Kasumi-1 (cell line): ENCODE data around the gene STK39.

Experiments used
- DNase-seq, 2 experiments: peaks; one replicate each; lab custom pipeline; 2025; lab: John Stamatoyannopoulos, UW

Gene STK39

GRCh38 chr2:168158586-168158985 lies 88.8 kb downstream of the STK39 start:
- peak; percentile 32 to 39 for DNase-seq

- no peak for DNase-seq
Observed at GRCh38 chr2:168157926-168158325, 89.5 kb downstream of the STK39 start.

- DNase-seq, result no peak
Observed at GRCh38 chr2:168157070-168157469, 90.3 kb downstream of the STK39 start.

- DNase-seq, result no peak
Observed at GRCh38 chr2:168156661-168157060, 90.7 kb downstream of the STK39 start.

- no peak for DNase-seq
Observed at GRCh38 chr2:168155680-168156079, 91.7 kb downstream of the STK39 start.

- DNase-seq, result no peak
Observed at GRCh38 chr2:168155046-168155445, 92.3 kb downstream of the STK39 start.

- no peak for DNase-seq
Observed at GRCh38 chr2:168152902-168153530, 94.4 kb downstream of the STK39 start.

GRCh38 chr2:168149986-168150385 lies 97.4 kb downstream of the STK39 start:
- DNase-seq, result peak; percentile 11 to 14

- DNase-seq, result no peak
Observed at GRCh38 chr2:168149150-168149974, 98.0 kb downstream of the STK39 start.

- no peak for DNase-seq
Observed at GRCh38 chr2:168147830-168148794, 99.3 kb downstream of the STK39 start.

GRCh38 chr2:168146892-168147810 lies 100.2 kb downstream of the STK39 start:
- DNase-seq, result no peak

GRCh38 chr2:168145426-168146310 lies 101.7 kb downstream of the STK39 start:
- DNase-seq, result no peak

- DNase-seq, result no peak
Observed at GRCh38 chr2:168145011-168145410, 102.4 kb downstream of the STK39 start.

GRCh38 chr2:168143813-168144212 lies 103.6 kb downstream of the STK39 start:
- no peak for DNase-seq

- DNase-seq, result no peak
Observed at GRCh38 chr2:168140892-168141291, 106.5 kb downstream of the STK39 start.

GRCh38 chr2:168139852-168140251 lies 107.5 kb downstream of the STK39 start:
- no peak for DNase-seq

- DNase-seq, result no peak
Observed at GRCh38 chr2:168138901-168139300, 108.5 kb downstream of the STK39 start.

GRCh38 chr2:168138374-168138773 lies 109.0 kb downstream of the STK39 start:
- DNase-seq, result no peak

- DNase-seq, result no peak
Observed at GRCh38 chr2:168137510-168138180, 109.8 kb downstream of the STK39 start.
